RWPE2 (cell line): ENCODE data around the gene PI4KA.
"Not testable (repeated sequence)": the region's sequence is repeated elsewhere in the genome, so short reads cannot be mapped to it uniquely, and the experiment has no call there.

Source experiments
- ATAC-seq: fragments of 200-7000 bp; cut with Tn5 transposase; 3 replicates; pipeline ENCODE4 v1.9.1; 2021; ENCODE audit warnings: low read depth
- DNase-seq: peaks from one replicate; pipeline ENCODE4 v3.0.0-alpha.2; 2020; ENCODE audit warnings: low spot score
- H3K27ac ChIP-seq: fragments of 450-650 bp; 2 replicates; pipeline ENCODE4 v1.5.1; 2017; ENCODE audit warnings: mild to moderate bottlenecking; ENCODE audit not compliant: poor library complexity, severe bottlenecking
- H3K27me3 ChIP-seq: fragments of 250-450 bp; sonication (Bioruptor Pico); 2 replicates; pipeline ENCODE4 v1.5.1; 2021; ENCODE audit warnings: mild to moderate bottlenecking, moderate library complexity; ENCODE audit not compliant: insufficient read depth, poor library complexity, severe bottlenecking
- H3K36me3 ChIP-seq: fragments of 250-450 bp; sonication (Bioruptor Pico); 2 replicates; pipeline ENCODE4 v1.5.1; 2020; ENCODE audit warnings: low read depth, mild to moderate bottlenecking, moderate library complexity
- H3K4me1 ChIP-seq: fragments of 250-450 bp; sonication (Bioruptor Pico); 2 replicates; pipeline ENCODE4 v1.5.1; 2021; ENCODE audit warnings: mild to moderate bottlenecking, moderate library complexity; ENCODE audit not compliant: insufficient read depth, poor library complexity, severe bottlenecking
- H3K4me3 ChIP-seq: fragments of 250-450 bp; sonication (Bioruptor Pico); 2 replicates; pipeline ENCODE4 v1.5.1; 2021; ENCODE audit warnings: mild to moderate bottlenecking, moderate library complexity; ENCODE audit not compliant: severe bottlenecking
- H3K9me3 ChIP-seq: fragments of 250-450 bp; sonication (Bioruptor Pico); 2 replicates; pipeline ENCODE4 v1.5.1; 2021; ENCODE audit warnings: mild to moderate bottlenecking, moderate library complexity; ENCODE audit not compliant: severe bottlenecking
- CTCF ChIP-seq: fragments of 450-650 bp; IDR thresholded peaks from one replicate; pipeline ENCODE4 v1.5.1; 2017; ENCODE audit warnings: mild to moderate bottlenecking, moderate library complexity; ENCODE audit not compliant: poor library complexity, severe bottlenecking

PI4KA gene

GRCh38 chr22:20697481-20698113, 161.0 kb downstream of the PI4KA start:
- H3K4me1 ChIP-seq, H3K36me3 ChIP-seq, DNase-seq, H3K9me3 ChIP-seq, H3K4me3 ChIP-seq, H3K27me3 ChIP-seq: not testable (repeated sequence)
- TF ChIP-seq CTCF, result peak; percentile 88
- H3K27ac ChIP-seq, result peak overlapping the region; percentile 22
- peak; percentile 73 for ATAC-seq

- not testable (repeated sequence) for ATAC-seq, H3K36me3 ChIP-seq, H3K27ac ChIP-seq, DNase-seq, H3K4me3 ChIP-seq, H3K27me3 ChIP-seq, H3K4me1 ChIP-seq, H3K9me3 ChIP-seq
These were observed 162.6 kb downstream of the PI4KA start for GRCh38 chr22:20696056-20696455.

- not testable (repeated sequence) for ATAC-seq, H3K4me1 ChIP-seq, H3K4me3 ChIP-seq, H3K27ac ChIP-seq, DNase-seq, H3K36me3 ChIP-seq, H3K27me3 ChIP-seq, H3K9me3 ChIP-seq
These were observed 163.4 kb downstream of the PI4KA start for GRCh38 chr22:20695205-20695604.

- ATAC-seq, H3K4me3 ChIP-seq, H3K9me3 ChIP-seq, H3K27ac ChIP-seq, H3K27me3 ChIP-seq, DNase-seq, H3K36me3 ChIP-seq, H3K4me1 ChIP-seq: not testable (repeated sequence)
These were observed 164.4 kb downstream of the PI4KA start for GRCh38 chr22:20694256-20694655.

GRCh38 chr22:20692926-20693325, 165.7 kb downstream of the PI4KA start:
- not testable (repeated sequence) for DNase-seq, H3K4me3 ChIP-seq, H3K27me3 ChIP-seq, ATAC-seq, H3K4me1 ChIP-seq, H3K27ac ChIP-seq, H3K36me3 ChIP-seq, H3K9me3 ChIP-seq

- H3K27me3 ChIP-seq, ATAC-seq, H3K4me1 ChIP-seq, H3K27ac ChIP-seq, H3K9me3 ChIP-seq, DNase-seq, H3K36me3 ChIP-seq, H3K4me3 ChIP-seq: not testable (repeated sequence)
These were observed 167.9 kb downstream of the PI4KA start for GRCh38 chr22:20690586-20691317.

- not testable (repeated sequence) for ATAC-seq, H3K27me3 ChIP-seq, DNase-seq, H3K4me3 ChIP-seq, H3K36me3 ChIP-seq, H3K9me3 ChIP-seq, H3K27ac ChIP-seq, H3K4me1 ChIP-seq
These were observed 171.0 kb downstream of the PI4KA start for GRCh38 chr22:20687356-20688172.

- H3K27ac ChIP-seq, DNase-seq, H3K36me3 ChIP-seq, ATAC-seq, H3K9me3 ChIP-seq, H3K4me1 ChIP-seq, H3K4me3 ChIP-seq, H3K27me3 ChIP-seq: not testable (repeated sequence)
These were observed 172.8 kb downstream of the PI4KA start for GRCh38 chr22:20685764-20686163.

- H3K9me3 ChIP-seq, H3K27ac ChIP-seq, H3K36me3 ChIP-seq, H3K4me3 ChIP-seq, DNase-seq, H3K4me1 ChIP-seq, ATAC-seq: not testable (repeated sequence)
- H3K27me3 ChIP-seq, result peaks cover 23% of the 10 kb centered on the region
These were observed 179.7 kb downstream of the PI4KA start for GRCh38 chr22:20678792-20679435.
